ENCODE data around the gene CADPS2. TPM values are rescaled to one million over a fixed set of nuclear protein-coding genes. Genes with fewer than 3 reads are reported as not detected.

CADPS2 gene
- total RNA-seq, 1 experiment from 2014 or later = 12.2 TPM

DNA sequence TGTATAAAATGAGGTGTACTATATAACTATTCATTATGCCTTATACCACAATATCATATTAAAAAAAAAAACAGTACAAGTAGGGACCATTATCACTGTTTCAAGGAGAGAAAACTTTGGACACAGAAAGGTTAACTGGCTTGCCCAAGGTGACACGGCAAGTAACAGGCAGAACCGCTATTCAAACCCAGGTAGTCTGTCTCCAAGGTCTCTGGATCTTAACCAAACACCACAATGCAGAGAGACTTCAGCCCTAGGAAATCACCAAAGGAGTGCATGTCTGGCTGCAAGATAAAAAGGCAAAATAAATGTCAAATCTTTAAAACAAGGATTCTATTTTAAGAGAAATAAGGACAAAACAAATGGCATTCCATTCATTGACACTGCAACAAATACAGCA is 56.3 kb downstream of the CADPS2 start (continued):
- TF ChIP-seq, protein P1, sequence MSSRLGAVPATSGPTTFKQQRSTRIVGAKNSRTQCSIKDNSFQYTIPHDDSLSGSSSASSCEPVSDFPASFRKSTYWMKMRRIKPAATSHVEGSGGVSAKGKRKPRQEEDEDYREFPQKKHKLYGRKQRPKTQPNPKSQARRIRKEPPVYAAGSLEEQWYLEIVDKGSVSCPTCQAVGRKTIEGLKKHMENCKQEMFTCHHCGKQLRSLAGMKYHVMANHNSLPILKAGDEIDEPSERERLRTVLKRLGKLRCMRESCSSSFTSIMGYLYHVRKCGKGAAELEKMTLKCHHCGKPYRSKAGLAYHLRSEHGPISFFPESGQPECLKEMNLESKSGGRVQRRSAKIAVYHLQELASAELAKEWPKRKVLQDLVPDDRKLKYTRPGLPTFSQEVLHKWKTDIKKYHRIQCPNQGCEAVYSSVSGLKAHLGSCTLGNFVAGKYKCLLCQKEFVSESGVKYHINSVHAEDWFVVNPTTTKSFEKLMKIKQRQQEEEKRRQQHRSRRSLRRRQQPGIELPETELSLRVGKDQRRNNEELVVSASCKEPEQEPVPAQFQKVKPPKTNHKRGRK (CRISPR knock-in tag; IDR thresholded peaks at IDR 0.05; ENCODE audit: borderline replicate concordance) = no peak
- no peak for TF ChIP-seq PRRX2 (CRISPR knock-in tag; IDR thresholded peaks at IDR 0.05)
- no peak for TF ChIP-seq NFYB (CRISPR knock-in tag; conservative IDR thresholded peaks at IDR 0.05; ENCODE audit: low read depth)
- TF ChIP-seq, protein P2, sequence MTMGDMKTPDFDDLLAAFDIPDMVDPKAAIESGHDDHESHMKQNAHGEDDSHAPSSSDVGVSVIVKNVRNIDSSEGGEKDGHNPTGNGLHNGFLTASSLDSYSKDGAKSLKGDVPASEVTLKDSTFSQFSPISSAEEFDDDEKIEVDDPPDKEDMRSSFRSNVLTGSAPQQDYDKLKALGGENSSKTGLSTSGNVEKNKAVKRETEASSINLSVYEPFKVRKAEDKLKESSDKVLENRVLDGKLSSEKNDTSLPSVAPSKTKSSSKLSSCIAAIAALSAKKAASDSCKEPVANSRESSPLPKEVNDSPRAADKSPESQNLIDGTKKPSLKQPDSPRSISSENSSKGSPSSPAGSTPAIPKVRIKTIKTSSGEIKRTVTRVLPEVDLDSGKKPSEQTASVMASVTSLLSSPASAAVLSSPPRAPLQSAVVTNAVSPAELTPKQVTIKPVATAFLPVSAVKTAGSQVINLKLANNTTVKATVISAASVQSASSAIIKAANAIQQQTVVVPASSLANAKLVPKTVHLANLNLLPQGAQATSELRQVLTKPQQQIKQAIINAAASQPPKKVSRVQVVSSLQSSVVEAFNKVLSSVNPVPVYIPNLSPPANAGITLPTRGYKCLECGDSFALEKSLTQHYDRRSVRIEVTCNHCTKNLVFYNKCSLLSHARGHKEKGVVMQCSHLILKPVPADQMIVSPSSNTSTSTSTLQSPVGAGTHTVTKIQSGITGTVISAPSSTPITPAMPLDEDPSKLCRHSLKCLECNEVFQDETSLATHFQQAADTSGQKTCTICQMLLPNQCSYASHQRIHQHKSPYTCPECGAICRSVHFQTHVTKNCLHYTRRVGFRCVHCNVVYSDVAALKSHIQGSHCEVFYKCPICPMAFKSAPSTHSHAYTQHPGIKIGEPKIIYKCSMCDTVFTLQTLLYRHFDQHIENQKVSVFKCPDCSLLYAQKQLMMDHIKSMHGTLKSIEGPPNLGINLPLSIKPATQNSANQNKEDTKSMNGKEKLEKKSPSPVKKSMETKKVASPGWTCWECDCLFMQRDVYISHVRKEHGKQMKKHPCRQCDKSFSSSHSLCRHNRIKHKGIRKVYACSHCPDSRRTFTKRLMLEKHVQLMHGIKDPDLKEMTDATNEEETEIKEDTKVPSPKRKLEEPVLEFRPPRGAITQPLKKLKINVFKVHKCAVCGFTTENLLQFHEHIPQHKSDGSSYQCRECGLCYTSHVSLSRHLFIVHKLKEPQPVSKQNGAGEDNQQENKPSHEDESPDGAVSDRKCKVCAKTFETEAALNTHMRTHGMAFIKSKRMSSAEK (CRISPR knock-in tag; IDR thresholded peaks at IDR 0.05; ENCODE audit: borderline replicate concordance) = no peak
- TF ChIP-seq TCF7 (CRISPR knock-in tag; IDR thresholded peaks at IDR 0.05; ENCODE audit: low read depth) = no peak
- no peak for TF ChIP-seq ETV6 (CRISPR knock-in tag; IDR thresholded peaks at IDR 0.05)
- no peak for TF ChIP-seq GTF2I (CRISPR knock-in tag; conservative IDR thresholded peaks at IDR 0.05)
- TF ChIP-seq, protein P3, sequence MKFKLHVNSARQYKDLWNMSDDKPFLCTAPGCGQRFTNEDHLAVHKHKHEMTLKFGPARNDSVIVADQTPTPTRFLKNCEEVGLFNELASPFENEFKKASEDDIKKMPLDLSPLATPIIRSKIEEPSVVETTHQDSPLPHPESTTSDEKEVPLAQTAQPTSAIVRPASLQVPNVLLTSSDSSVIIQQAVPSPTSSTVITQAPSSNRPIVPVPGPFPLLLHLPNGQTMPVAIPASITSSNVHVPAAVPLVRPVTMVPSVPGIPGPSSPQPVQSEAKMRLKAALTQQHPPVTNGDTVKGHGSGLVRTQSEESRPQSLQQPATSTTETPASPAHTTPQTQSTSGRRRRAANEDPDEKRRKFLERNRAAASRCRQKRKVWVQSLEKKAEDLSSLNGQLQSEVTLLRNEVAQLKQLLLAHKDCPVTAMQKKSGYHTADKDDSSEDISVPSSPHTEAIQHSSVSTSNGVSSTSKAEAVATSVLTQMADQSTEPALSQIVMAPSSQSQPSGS (CRISPR knock-in tag; IDR thresholded peaks at IDR 0.05; ENCODE audit: borderline replicate concordance, low read depth) = no peak
- TF ChIP-seq, protein P4, sequence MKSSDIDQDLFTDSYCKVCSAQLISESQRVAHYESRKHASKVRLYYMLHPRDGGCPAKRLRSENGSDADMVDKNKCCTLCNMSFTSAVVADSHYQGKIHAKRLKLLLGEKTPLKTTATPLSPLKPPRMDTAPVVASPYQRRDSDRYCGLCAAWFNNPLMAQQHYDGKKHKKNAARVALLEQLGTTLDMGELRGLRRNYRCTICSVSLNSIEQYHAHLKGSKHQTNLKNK (CRISPR knock-in tag; IDR thresholded peaks at IDR 0.05) = no peak
- TF ChIP-seq KAT7 (CRISPR knock-in tag; IDR thresholded peaks at IDR 0.05; ENCODE audit: borderline replicate concordance) = no peak

DNA sequence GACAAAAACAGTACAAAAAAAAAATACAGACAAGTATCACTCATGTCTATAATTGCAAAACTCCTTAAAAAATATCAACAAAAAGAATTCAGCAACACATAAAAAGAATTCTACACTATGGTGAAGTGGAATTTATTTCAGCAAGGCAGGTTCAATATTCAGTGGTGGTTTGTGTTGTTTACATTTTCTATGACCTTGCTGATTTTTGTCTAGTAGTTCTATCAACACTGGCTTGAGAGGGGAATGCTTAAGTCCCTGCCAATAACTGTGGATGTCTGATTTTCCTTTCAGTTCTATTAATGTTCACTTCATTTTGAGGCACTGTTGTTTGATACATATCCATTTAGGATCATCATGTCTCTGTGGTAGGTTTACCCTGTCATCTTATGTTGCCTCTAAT is 58.5 kb downstream of the CADPS2 start:
- no peak for TF ChIP-seq SMAD3 (CRISPR knock-in tag; IDR thresholded peaks at IDR 0.05; ENCODE audit: borderline replicate concordance)
- TF ChIP-seq JAZF1 (CRISPR knock-in tag; IDR thresholded peaks at IDR 0.05) = no peak
- TF ChIP-seq, protein P5, sequence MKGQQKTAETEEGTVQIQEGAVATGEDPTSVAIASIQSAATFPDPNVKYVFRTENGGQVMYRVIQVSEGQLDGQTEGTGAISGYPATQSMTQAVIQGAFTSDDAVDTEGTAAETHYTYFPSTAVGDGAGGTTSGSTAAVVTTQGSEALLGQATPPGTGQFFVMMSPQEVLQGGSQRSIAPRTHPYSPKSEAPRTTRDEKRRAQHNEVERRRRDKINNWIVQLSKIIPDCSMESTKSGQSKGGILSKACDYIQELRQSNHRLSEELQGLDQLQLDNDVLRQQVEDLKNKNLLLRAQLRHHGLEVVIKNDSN (CRISPR knock-in tag; IDR thresholded peaks at IDR 0.05) = no peak
- ATAC-seq (no peak), DNase-seq (ENCODE audit: low spot score) (no peak)
- peaks cover 12% of the 10 kb centered on the region for H3K4me1 Mint-ChIP-seq
- H3K27ac Mint-ChIP-seq = no peak overlapping the region; the same call in 1 of the 2 replicates
- no peaks in the 10 kb centered on the region for H3K27me3 Mint-ChIP-seq (ENCODE audit: low read depth)
- 0 out of 2 replicates have a peak, but pooled peaks cover 4% of the 10 kb centered on the region for H3K9me3 Mint-ChIP-seq
- no peak overlapping the region for H3K4me3 Mint-ChIP-seq
- ChIA-PET CTCF (no interaction called here), POLR2A (no interaction called here)
- no peaks in the 10 kb centered on the region for H3K36me3 Mint-ChIP-seq

DNA sequence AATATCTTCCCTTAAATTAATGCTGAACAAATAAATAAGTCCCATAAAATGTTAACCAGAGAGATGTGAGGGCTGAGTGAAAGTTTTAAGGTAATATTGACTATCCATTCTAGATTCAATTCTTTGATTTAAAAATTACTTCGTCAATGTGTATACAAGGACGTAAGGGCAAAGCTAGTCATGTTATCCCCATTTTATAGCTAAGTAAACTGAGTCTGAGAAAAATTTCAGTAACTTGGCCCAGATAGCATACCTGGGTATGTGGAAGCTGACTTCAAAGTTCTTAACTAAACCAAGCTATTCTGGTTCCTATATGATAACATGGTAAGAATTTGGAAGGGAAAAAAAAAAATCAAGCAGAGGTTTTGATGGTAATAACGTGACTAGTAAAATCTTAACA is 72.4 kb downstream of the CADPS2 start:
- DNase-seq (ENCODE audit: low spot score) = no peak
- peaks cover 4% of the 10 kb centered on the region; the same call in 1 of the 2 replicates for H3K4me1 Mint-ChIP-seq
- no peak overlapping the region for H3K4me3 Mint-ChIP-seq
- no peaks in the 10 kb centered on the region for H3K27me3 Mint-ChIP-seq (ENCODE audit: low read depth)
- CTCF ChIA-PET = no interaction called here
- POLR2A ChIA-PET = no interaction called here
- H3K9me3 Mint-ChIP-seq = peaks cover 24% of the 10 kb centered on the region
- ATAC-seq = no peak
- peaks cover 25% of the 10 kb centered on the region for H3K36me3 Mint-ChIP-seq
- no peak overlapping the region for H3K27ac Mint-ChIP-seq
- TF ChIP-seq, protein P6, sequence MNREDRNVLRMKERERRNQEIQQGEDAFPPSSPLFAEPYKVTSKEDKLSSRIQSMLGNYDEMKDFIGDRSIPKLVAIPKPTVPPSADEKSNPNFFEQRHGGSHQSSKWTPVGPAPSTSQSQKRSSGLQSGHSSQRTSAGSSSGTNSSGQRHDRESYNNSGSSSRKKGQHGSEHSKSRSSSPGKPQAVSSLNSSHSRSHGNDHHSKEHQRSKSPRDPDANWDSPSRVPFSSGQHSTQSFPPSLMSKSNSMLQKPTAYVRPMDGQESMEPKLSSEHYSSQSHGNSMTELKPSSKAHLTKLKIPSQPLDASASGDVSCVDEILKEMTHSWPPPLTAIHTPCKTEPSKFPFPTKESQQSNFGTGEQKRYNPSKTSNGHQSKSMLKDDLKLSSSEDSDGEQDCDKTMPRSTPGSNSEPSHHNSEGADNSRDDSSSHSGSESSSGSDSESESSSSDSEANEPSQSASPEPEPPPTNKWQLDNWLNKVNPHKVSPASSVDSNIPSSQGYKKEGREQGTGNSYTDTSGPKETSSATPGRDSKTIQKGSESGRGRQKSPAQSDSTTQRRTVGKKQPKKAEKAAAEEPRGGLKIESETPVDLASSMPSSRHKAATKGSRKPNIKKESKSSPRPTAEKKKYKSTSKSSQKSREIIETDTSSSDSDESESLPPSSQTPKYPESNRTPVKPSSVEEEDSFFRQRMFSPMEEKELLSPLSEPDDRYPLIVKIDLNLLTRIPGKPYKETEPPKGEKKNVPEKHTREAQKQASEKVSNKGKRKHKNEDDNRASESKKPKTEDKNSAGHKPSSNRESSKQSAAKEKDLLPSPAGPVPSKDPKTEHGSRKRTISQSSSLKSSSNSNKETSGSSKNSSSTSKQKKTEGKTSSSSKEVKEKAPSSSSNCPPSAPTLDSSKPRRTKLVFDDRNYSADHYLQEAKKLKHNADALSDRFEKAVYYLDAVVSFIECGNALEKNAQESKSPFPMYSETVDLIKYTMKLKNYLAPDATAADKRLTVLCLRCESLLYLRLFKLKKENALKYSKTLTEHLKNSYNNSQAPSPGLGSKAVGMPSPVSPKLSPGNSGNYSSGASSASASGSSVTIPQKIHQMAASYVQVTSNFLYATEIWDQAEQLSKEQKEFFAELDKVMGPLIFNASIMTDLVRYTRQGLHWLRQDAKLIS (CRISPR knock-in tag; IDR thresholded peaks at IDR 0.05; ENCODE audit: borderline replicate concordance) = no peak
- TF ChIP-seq, protein P7, sequence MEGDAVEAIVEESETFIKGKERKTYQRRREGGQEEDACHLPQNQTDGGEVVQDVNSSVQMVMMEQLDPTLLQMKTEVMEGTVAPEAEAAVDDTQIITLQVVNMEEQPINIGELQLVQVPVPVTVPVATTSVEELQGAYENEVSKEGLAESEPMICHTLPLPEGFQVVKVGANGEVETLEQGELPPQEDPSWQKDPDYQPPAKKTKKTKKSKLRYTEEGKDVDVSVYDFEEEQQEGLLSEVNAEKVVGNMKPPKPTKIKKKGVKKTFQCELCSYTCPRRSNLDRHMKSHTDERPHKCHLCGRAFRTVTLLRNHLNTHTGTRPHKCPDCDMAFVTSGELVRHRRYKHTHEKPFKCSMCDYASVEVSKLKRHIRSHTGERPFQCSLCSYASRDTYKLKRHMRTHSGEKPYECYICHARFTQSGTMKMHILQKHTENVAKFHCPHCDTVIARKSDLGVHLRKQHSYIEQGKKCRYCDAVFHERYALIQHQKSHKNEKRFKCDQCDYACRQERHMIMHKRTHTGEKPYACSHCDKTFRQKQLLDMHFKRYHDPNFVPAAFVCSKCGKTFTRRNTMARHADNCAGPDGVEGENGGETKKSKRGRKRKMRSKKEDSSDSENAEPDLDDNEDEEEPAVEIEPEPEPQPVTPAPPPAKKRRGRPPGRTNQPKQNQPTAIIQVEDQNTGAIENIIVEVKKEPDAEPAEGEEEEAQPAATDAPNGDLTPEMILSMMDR (IDR thresholded peaks at IDR 0.05) = no peak
- TF ChIP-seq ZNF396 (CRISPR knock-in tag; IDR thresholded peaks at IDR 0.05; ENCODE audit: borderline replicate concordance) = no peak
- TF ChIP-seq, protein P8, sequence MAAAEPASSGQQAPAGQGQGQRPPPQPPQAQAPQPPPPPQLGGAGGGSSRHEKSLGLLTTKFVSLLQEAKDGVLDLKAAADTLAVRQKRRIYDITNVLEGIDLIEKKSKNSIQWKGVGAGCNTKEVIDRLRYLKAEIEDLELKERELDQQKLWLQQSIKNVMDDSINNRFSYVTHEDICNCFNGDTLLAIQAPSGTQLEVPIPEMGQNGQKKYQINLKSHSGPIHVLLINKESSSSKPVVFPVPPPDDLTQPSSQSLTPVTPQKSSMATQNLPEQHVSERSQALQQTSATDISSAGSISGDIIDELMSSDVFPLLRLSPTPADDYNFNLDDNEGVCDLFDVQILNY (CRISPR knock-in tag; IDR thresholded peaks at IDR 0.05) = no peak
- TF ChIP-seq ZBTB21 (CRISPR knock-in tag; IDR thresholded peaks at IDR 0.05; ENCODE audit: borderline replicate concordance) = no peak

Data from WTC11 (cell line).